GM12872 (cell line): Measurements from ENCODE around the gene ASPA.

Experiments
- CTCF ChIP-seq: IDR thresholded peaks from 3 replicates; pipeline ENCODE4 v1.5.1; 2011; ENCODE audit warnings: low read depth, mild to moderate bottlenecking, low read length, moderate library complexity; ENCODE audit not compliant: insufficient read depth

The ASPA gene

GRCh38 chr17:3526971-3527370, 51.2 kb downstream of the ASPA start:
- no peak for TF ChIP-seq CTCF

GRCh38 chr17:3527468-3527867, 51.7 kb downstream of the ASPA start:
- TF ChIP-seq CTCF = no peak

GRCh38 chr17:3527896-3528295, 52.1 kb downstream of the ASPA start:
- no peak for TF ChIP-seq CTCF

- TF ChIP-seq CTCF = no peak
Observed at GRCh38 chr17:3528403-3528851, 52.6 kb downstream of the ASPA start.

- no peak for TF ChIP-seq CTCF
Observed at GRCh38 chr17:3528880-3529511, 53.2 kb downstream of the ASPA start.

GRCh38 chr17:3529817-3530741, 54.3 kb downstream of the ASPA start:
- TF ChIP-seq CTCF = no peak

GRCh38 chr17:3531266-3532101, 55.7 kb downstream of the ASPA start:
- no peak for TF ChIP-seq CTCF
